Chondrocyte (in vitro differentiated cells): ENCODE measurements around the gene DPH7. TPM values are rescaled to one million over a fixed set of nuclear protein-coding genes. Genes with fewer than 3 reads are reported as not detected.

Source experiments
- DNase-seq: peaks from one replicate; pipeline ENCODE4 v3.0.0; 2021; ENCODE audit warnings: mixed read lengths, low spot score
- H3K27ac Mint-ChIP-seq: one replicate; pipeline ENCODE4 v1.8.0; 2021; ENCODE audit warnings: mild to moderate bottlenecking, moderate library complexity, mixed read lengths; ENCODE audit not compliant: unreplicated experiment
- H3K27me3 Mint-ChIP-seq: 2 replicates; pipeline ENCODE4 v1.8.0; 2021; ENCODE audit warnings: low read depth, mixed read lengths
- H3K36me3 Mint-ChIP-seq: 2 replicates; pipeline ENCODE4 v1.8.0; 2021; ENCODE audit warnings: low read depth, mixed read lengths
- H3K4me1 Mint-ChIP-seq: 2 replicates; pipeline ENCODE4 v1.8.0; 2021; ENCODE audit warnings: low read depth, mild to moderate bottlenecking, mixed read lengths
- H3K4me3 Mint-ChIP-seq: one replicate; pipeline ENCODE4 v1.8.0; 2021; ENCODE audit warnings: mild to moderate bottlenecking, moderate library complexity, mixed read lengths; ENCODE audit not compliant: unreplicated experiment
- H3K9me3 Mint-ChIP-seq: 2 replicates; pipeline ENCODE4 v1.8.0; 2021; ENCODE audit warnings: low read depth, mixed read lengths
- total RNA-seq: library from RNA; stranded (reverse); gene quantifications from 3 replicates; pipeline ENCODE4 v1.2.1, GENCODE V29; 2021
- TF ChIP-seq, protein P1 (sequence below): fragments of 200-600 bp; sonication (generic); IDR thresholded peaks from 2 replicates; pipeline ENCODE4 v1.5.0; 2021; ENCODE audit warnings: antibody characterized with exemption, mild to moderate bottlenecking, moderate library complexity

The DPH7 gene
- total RNA-seq, 1 donor from 2014 or later: 27.9 TPM

- DNase-seq: no peak
- H3K9me3 Mint-ChIP-seq: no peaks in the 10 kb centered on the region
- peaks cover 10% of the 10 kb centered on the region for H3K36me3 Mint-ChIP-seq
- TF ChIP-seq, protein P1, sequence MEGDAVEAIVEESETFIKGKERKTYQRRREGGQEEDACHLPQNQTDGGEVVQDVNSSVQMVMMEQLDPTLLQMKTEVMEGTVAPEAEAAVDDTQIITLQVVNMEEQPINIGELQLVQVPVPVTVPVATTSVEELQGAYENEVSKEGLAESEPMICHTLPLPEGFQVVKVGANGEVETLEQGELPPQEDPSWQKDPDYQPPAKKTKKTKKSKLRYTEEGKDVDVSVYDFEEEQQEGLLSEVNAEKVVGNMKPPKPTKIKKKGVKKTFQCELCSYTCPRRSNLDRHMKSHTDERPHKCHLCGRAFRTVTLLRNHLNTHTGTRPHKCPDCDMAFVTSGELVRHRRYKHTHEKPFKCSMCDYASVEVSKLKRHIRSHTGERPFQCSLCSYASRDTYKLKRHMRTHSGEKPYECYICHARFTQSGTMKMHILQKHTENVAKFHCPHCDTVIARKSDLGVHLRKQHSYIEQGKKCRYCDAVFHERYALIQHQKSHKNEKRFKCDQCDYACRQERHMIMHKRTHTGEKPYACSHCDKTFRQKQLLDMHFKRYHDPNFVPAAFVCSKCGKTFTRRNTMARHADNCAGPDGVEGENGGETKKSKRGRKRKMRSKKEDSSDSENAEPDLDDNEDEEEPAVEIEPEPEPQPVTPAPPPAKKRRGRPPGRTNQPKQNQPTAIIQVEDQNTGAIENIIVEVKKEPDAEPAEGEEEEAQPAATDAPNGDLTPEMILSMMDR: no peak
- no peaks in the 10 kb centered on the region for H3K27me3 Mint-ChIP-seq
- peak overlapping the region; percentile 49 for H3K27ac Mint-ChIP-seq
- peaks cover 9% of the 10 kb centered on the region for H3K4me1 Mint-ChIP-seq
- H3K4me3 Mint-ChIP-seq: peak overlapping the region; percentile 77
Observed at GRCh38 chr9:137588891-137589290, 10.2 kb upstream of the DPH7 start.

DNA sequence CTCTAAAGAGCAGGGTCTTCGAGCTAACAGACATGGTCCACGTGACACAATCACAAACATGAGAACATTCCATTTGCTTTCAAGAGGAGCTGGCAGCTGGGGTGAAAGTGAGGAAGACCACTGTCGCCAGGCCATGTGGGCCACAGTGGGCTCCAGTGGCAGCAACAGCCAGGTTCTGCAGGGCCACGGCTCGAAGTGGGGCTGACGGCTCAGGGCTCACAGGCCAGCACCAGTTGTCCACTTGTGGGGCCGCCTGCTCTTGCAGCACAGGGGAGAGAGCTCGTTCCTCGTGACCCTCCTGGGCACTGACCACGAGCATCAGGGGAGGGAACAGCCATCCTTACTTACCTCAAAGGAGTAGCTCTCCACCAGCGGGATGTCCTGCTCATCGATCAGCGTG lies 9.6 kb upstream of the DPH7 start:
- no peak overlapping the region for H3K27ac Mint-ChIP-seq
- DNase-seq: no peak
- no peaks in the 10 kb centered on the region for H3K9me3 Mint-ChIP-seq
- H3K27me3 Mint-ChIP-seq: no peaks in the 10 kb centered on the region
- TF ChIP-seq, protein P1: no peak
- peaks cover 10% of the 10 kb centered on the region for H3K36me3 Mint-ChIP-seq
- peaks cover 9% of the 10 kb centered on the region for H3K4me1 Mint-ChIP-seq
- H3K4me3 Mint-ChIP-seq: no peak overlapping the region

DNA sequence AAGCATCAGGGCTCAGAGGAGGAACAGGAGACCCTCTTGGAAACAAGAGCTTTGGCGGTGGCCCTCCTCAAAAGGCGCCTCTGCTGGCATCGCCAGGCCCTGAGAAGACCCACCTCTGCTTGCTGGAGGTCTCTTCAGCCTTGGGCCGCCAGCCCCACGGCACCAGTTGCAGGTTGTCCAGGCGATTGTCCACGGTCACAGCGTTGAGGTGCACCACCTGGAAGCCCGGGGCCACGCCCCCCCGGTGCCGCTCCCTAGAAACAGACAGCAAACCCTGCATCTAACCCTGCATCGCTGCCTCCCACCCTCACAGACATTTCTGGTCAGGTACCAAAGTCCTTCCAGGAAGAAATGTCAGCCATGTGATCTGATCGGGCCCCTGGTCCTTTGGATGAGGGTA lies 8.1 kb upstream of the DPH7 start:
- H3K4me1 Mint-ChIP-seq: peaks cover 9% of the 10 kb centered on the region

GRCh38 chr9:137583957-137584356 lies 5.2 kb upstream of the DPH7 start:
- H3K36me3 Mint-ChIP-seq: peaks cover 10% of the 10 kb centered on the region
- H3K4me3 Mint-ChIP-seq: no peak overlapping the region
- no peaks in the 10 kb centered on the region for H3K27me3 Mint-ChIP-seq
- H3K27ac Mint-ChIP-seq: no peak overlapping the region
- H3K4me1 Mint-ChIP-seq: peaks cover 8% of the 10 kb centered on the region
- no peaks in the 10 kb centered on the region for H3K9me3 Mint-ChIP-seq
- DNase-seq: no peak
- TF ChIP-seq, protein P1: no peak

More for the DNA sequence above, 8.1 kb upstream of the DPH7 start:
- TF ChIP-seq, protein P1: no peak
- Mint-ChIP-seq H3K36me3 (peaks cover 10% of the 10 kb centered on the region), H3K4me3 (no peak overlapping the region), H3K27ac (no peak overlapping the region), H3K27me3 (no peaks in the 10 kb centered on the region), H3K9me3 (no peaks in the 10 kb centered on the region)
- no peak for DNase-seq

DNA sequence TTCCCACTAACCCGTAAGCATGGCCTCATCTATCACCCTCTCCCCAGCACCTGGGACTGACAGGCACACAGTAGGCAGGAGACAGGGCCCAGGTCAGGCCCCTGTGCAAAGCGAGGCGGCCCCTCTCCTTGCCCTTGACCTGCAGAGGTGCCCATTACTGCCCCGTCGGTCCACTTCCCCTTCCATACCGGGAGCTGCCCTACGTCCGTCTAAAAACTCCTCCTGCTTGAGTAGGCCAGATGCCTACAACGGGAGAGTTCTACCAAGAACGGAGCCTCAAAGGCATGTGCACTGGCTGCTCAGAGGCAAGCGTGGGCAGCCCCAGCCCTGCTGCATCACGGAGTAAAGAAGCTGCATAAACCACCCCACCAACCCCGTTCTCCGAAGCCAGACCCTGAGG lies 4.6 kb upstream of the DPH7 start:
- no peak overlapping the region for H3K4me3 Mint-ChIP-seq
- H3K9me3 Mint-ChIP-seq: no peaks in the 10 kb centered on the region
- H3K36me3 Mint-ChIP-seq: peaks cover 10% of the 10 kb centered on the region
- H3K4me1 Mint-ChIP-seq: peaks cover 10% of the 10 kb centered on the region
- TF ChIP-seq, protein P1: no peak
- DNase-seq: no peak
- no peaks in the 10 kb centered on the region for H3K27me3 Mint-ChIP-seq
- H3K27ac Mint-ChIP-seq: no peak overlapping the region
